ENCODE measurements around the gene MYO18B. TPM values are rescaled to one million over a fixed set of nuclear protein-coding genes. Genes with fewer than 3 reads are reported as not detected.

Gene MYO18B
- total RNA-seq, 1 donor from 2014 or later: not detected

GRCh38 chr22:26056455-26057200 lies 314.6 kb downstream of the MYO18B start:
- Histone ChIP-seq H3K36me3 (no peaks in the 10 kb centered on the region), H3K27me3 (no peaks in the 10 kb centered on the region), H3K27ac (no peak overlapping the region), H3K4me1 (no peaks in the 10 kb centered on the region), H3K9me3 (no peaks in the 10 kb centered on the region), H3K4me3 (no peak overlapping the region)
- no peak for TF ChIP-seq POLR2AphosphoS5 (IDR thresholded peaks at IDR 0.05; ENCODE audit: insufficient read depth in 1 of 2, low read depth in 1 of 2)
- TF ChIP-seq CTCF (IDR thresholded peaks at IDR 0.05): no peak
- TF ChIP-seq POLR2A (IDR thresholded peaks at IDR 0.05): no peak
- no peak for DNase-seq (ENCODE audit: extremely low spot score in 2 of 2)
- intact Hi-C loops (cut with DNase I): no loop called here

GRCh38 chr22:26057731-26058130 lies 315.7 kb downstream of the MYO18B start:
- Histone ChIP-seq H3K27me3 (no peaks in the 10 kb centered on the region), H3K27ac (no peak overlapping the region), H3K4me1 (no peaks in the 10 kb centered on the region), H3K4me3 (no peak overlapping the region), H3K9me3 (no peaks in the 10 kb centered on the region), H3K36me3 (no peaks in the 10 kb centered on the region)
- no peak for DNase-seq (ENCODE audit: extremely low spot score in 2 of 2)
- intact Hi-C loops (cut with DNase I): no loop called here
- TF ChIP-seq POLR2A (IDR thresholded peaks at IDR 0.05): no peak
- no peak for TF ChIP-seq CTCF (IDR thresholded peaks at IDR 0.05)
- TF ChIP-seq POLR2AphosphoS5 (IDR thresholded peaks at IDR 0.05; ENCODE audit: insufficient read depth in 1 of 2, low read depth in 1 of 2): no peak

GRCh38 chr22:26064048-26064447 lies 322.1 kb downstream of the MYO18B start:
- Histone ChIP-seq H3K4me3 (no peak overlapping the region), H3K9me3 (no peaks in the 10 kb centered on the region), H3K4me1 (no peaks in the 10 kb centered on the region), H3K27ac (no peak overlapping the region), H3K27me3 (no peaks in the 10 kb centered on the region), H3K36me3 (no peaks in the 10 kb centered on the region)
- no peak for TF ChIP-seq POLR2A (IDR thresholded peaks at IDR 0.05)
- TF ChIP-seq POLR2AphosphoS5 (IDR thresholded peaks at IDR 0.05; ENCODE audit: insufficient read depth in 1 of 2, low read depth in 1 of 2): no peak
- no peak for TF ChIP-seq CTCF (IDR thresholded peaks at IDR 0.05)
- intact Hi-C loops (cut with DNase I): no loop called here
- no peak for DNase-seq (ENCODE audit: extremely low spot score in 2 of 2)

GRCh38 chr22:26065847-26066246 lies 323.9 kb downstream of the MYO18B start:
- DNase-seq (ENCODE audit: extremely low spot score in 2 of 2): no peak
- H3K27me3 ChIP-seq: no peaks in the 10 kb centered on the region
- H3K27ac ChIP-seq: no peak overlapping the region
- no peaks in the 10 kb centered on the region for H3K4me1 ChIP-seq
- TF ChIP-seq CTCF (IDR thresholded peaks at IDR 0.05): no peak
- no peak for TF ChIP-seq POLR2A (IDR thresholded peaks at IDR 0.05)
- no peak for TF ChIP-seq POLR2AphosphoS5 (IDR thresholded peaks at IDR 0.05; ENCODE audit: insufficient read depth in 1 of 2, low read depth in 1 of 2)
- no peaks in the 10 kb centered on the region for H3K9me3 ChIP-seq
- intact Hi-C loops (cut with DNase I): no loop called here
- H3K36me3 ChIP-seq: no peaks in the 10 kb centered on the region
- no peak overlapping the region for H3K4me3 ChIP-seq

- Histone ChIP-seq H3K27ac (no peak overlapping the region), H3K36me3 (no peaks in the 10 kb centered on the region), H3K4me3 (no peak overlapping the region), H3K9me3 (no peaks in the 10 kb centered on the region), H3K27me3 (no peaks in the 10 kb centered on the region), H3K4me1 (no peaks in the 10 kb centered on the region)
- TF ChIP-seq POLR2A (IDR thresholded peaks at IDR 0.05): no peak
- no peak for TF ChIP-seq CTCF (IDR thresholded peaks at IDR 0.05)
- TF ChIP-seq POLR2AphosphoS5 (IDR thresholded peaks at IDR 0.05; ENCODE audit: insufficient read depth in 1 of 2, low read depth in 1 of 2): no peak
- DNase-seq (ENCODE audit: extremely low spot score in 2 of 2): no peak
- intact Hi-C loops (cut with DNase I): no loop called here
These were observed 324.5 kb downstream of the MYO18B start for GRCh38 chr22:26066534-26066933.

Data from vagina (tissue), 2 donors.